Measurements from ENCODE around the gene EXOSC10.

- TF ChIP-seq CAMTA2 (CRISPR knock-in tag; IDR thresholded peaks at IDR 0.05; ENCODE audit: borderline replicate concordance) (no peak), SP2 (CRISPR knock-in tag; IDR thresholded peaks at IDR 0.05) (no peak), CTCF (CRISPR knock-in tag; IDR thresholded peaks at IDR 0.05) (no peak)
These were observed 60.1 kb downstream of the EXOSC10 start for GRCh38 chr1:11039351-11040104.

Measured in HepG2 (cell line).